Vagina (tissue), 2 donors: ENCODE measurements around the gene RAB6A. TPM values are rescaled to one million over a fixed set of nuclear protein-coding genes. Genes with fewer than 3 reads are reported as not detected.
A peak's percentile ranks its signal among the peaks of the same experiment; 100 is the strongest.

Experiments used
- DNase-seq, 2 donors: peaks; one replicate each; pipeline ENCODE4 v3.0.0-alpha.2; 2017; ENCODE audit errors: extremely low spot score in 2 of 2
- H3K27ac ChIP-seq: fragments of 200-600 bp; sonication (generic); one replicate; pipeline ENCODE4 v1.5.1; 2019
- H3K27me3 ChIP-seq: fragments of 200-600 bp; sonication (generic); one replicate; pipeline ENCODE4 v1.5.1; 2019
- H3K36me3 ChIP-seq, 2 donors: fragments of 200-600 bp; sonication (generic); one replicate each; pipeline ENCODE4 v1.5.1; 2017 to 2019
- H3K4me1 ChIP-seq: fragments of 200-600 bp; sonication (generic); one replicate; pipeline ENCODE4 v1.5.1; 2019
- H3K4me3 ChIP-seq, 2 donors: fragments of 200-600 bp; sonication (generic); 1 replicate in 1 of 2; 2 replicates in 1 of 2; pipeline ENCODE4 v1.5.1; 2016 to 2019
- H3K9me3 ChIP-seq: fragments of 200-600 bp; sonication (generic); one replicate; pipeline ENCODE4 v1.5.1; 2019
- POLR2A ChIP-seq, 2 donors: fragments of 450-650 bp; IDR thresholded peaks; one replicate each; pipeline ENCODE4 v1.6.1; 2017; ENCODE audit warnings: antibody characterized with exemption in 2 of 2, mild to moderate bottlenecking in 2 of 2, moderate library complexity in 2 of 2
- POLR2AphosphoS5 ChIP-seq, 2 donors: sonication (generic); formaldehyde crosslinking; IDR thresholded peaks; one replicate each; pipeline ENCODE4 v1.9.0; 2017; ENCODE audit warnings: antibody characterized with exemption in 2 of 2, mild to moderate bottlenecking in 2 of 2, low read depth in 1 of 2; ENCODE audit not compliant: insufficient read depth in 1 of 2
- intact Hi-C: fragments of 100-400 bp; cut with DNase I; formaldehyde crosslinking; loops from one replicate; pipeline ENCODE4 v1.15.1; 2023
- total RNA-seq: library from RNA; depleted of rRNA; stranded (reverse); fragments of >200 nt; gene quantifications from one replicate; pipeline ENCODE4 v1.2.3, GENCODE V29; 2016
- TF ChIP-seq, protein P1 (sequence below), 3 experiments: fragments of 450-650 bp in 2 of 3; fragments of 200-600 bp in 1 of 3; sonication (generic) in 1 of 3; IDR thresholded peaks; one replicate each; pipeline ENCODE4 v1.5.1; 2017 to 2019; ENCODE audit warnings: antibody characterized with exemption in 3 of 3, mild to moderate bottlenecking in 2 of 3, moderate library complexity in 2 of 3

RAB6A gene
- total RNA-seq, 1 donor from 2014 or later = 148 TPM

DNA sequence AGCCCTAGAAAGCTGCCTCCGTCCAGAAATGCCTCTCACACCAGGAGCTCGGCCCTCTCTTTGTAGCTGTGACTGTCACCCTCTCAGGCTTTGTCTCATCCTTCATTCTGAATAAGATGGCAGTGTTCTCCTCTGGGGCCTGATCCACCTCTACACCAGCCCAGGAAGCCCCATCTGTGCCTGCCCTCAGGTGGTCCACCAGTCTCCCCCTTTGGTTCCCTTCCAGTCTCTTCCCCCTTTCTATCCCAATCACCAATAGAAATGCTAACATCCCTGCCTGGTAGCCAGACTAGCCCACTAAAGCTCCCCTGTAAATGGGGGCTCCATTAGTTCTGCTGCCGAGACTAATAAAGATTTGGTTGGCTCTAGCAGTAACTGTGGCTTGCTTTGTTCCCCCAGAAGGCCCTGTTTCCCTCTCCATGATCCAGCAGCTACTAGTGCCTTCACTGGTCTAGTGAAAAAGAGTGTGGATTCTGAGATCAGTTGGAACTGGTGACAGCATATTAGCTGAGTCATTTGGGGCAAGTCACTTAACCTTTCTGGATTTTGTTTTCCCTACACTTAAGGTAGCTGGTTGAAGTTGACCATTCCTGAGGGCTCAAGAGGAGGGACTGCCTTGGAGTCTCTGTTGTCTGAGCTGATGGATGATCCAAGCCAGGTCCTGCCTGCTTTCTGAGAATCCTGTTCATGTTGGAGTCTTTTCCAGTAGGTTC lies 98.3 kb downstream of the RAB6A start:
- Histone ChIP-seq H3K27ac (no peak overlapping the region), H3K9me3 (no peaks in the 10 kb centered on the region), H3K4me1 (peaks cover 11% of the 10 kb centered on the region), H3K36me3 (no peaks in the 10 kb centered on the region), H3K4me3 (no peak overlapping the region), H3K27me3 (no peaks in the 10 kb centered on the region)
- DNase-seq = no peak
- intact Hi-C loops = loop anchor here (5.0 kb wide), 1 partner anchor 255 kb away; no protein-coding TSS in a partner anchor
- TF ChIP-seq, protein P1, sequence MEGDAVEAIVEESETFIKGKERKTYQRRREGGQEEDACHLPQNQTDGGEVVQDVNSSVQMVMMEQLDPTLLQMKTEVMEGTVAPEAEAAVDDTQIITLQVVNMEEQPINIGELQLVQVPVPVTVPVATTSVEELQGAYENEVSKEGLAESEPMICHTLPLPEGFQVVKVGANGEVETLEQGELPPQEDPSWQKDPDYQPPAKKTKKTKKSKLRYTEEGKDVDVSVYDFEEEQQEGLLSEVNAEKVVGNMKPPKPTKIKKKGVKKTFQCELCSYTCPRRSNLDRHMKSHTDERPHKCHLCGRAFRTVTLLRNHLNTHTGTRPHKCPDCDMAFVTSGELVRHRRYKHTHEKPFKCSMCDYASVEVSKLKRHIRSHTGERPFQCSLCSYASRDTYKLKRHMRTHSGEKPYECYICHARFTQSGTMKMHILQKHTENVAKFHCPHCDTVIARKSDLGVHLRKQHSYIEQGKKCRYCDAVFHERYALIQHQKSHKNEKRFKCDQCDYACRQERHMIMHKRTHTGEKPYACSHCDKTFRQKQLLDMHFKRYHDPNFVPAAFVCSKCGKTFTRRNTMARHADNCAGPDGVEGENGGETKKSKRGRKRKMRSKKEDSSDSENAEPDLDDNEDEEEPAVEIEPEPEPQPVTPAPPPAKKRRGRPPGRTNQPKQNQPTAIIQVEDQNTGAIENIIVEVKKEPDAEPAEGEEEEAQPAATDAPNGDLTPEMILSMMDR (IDR thresholded peaks at IDR 0.05) = no peak
- TF ChIP-seq POLR2AphosphoS5 (IDR thresholded peaks at IDR 0.05; ENCODE audit: insufficient read depth in 1 of 2, low read depth in 1 of 2) = no peak
- no peak for TF ChIP-seq POLR2A (IDR thresholded peaks at IDR 0.05)

DNA sequence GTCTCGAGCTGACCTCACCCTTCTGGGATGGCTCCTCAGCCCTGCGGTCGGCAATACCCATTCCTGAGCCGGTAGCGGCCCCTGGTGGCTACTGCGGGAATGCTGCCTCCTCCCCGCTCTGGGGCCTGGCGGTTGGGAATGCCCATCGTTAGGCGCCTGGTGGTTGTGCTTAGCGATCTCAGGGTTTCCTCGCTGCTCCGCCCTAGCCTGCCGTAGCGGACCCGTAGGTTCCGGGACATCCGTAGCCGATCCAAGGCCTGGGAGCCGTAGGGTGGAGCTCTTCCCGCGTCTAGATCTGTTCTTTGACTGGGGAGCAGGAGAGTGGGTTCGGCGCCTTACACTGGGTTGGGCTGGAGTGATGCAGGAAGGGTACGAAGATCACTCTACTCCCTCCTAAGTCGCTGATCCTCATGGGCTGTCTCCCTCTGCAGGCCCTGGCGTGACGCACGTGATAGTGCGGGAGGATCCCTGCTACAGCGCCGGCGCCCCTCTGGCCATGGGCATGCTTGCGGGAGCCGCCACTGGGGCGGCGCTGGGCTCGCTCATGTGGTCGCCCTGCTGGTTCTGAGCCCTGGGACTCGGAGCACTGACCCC lies 99.7 kb downstream of the RAB6A start:
- no peaks in the 10 kb centered on the region for H3K9me3 ChIP-seq
- no peaks in the 10 kb centered on the region for H3K36me3 ChIP-seq
- H3K27ac ChIP-seq = peak overlapping the region; percentile 57
- no peak for DNase-seq
- intact Hi-C loops = loop anchor here (2.0 to 5.0 kb wide), 2 partner anchors 34 to 254 kb away; no protein-coding TSS in a partner anchor
- peak overlapping the region; percentile 27 to 41 for H3K4me3 ChIP-seq
- TF ChIP-seq POLR2A (IDR thresholded peaks at IDR 0.05) = no peak
- TF ChIP-seq POLR2AphosphoS5 (IDR thresholded peaks at IDR 0.05; ENCODE audit: insufficient read depth in 1 of 2, low read depth in 1 of 2) = peak in 1 of 2 donors; percentile 49
- TF ChIP-seq, protein P1 (IDR thresholded peaks at IDR 0.05) = peak; percentile 91 to 98 (median 93)
- no peaks in the 10 kb centered on the region for H3K27me3 ChIP-seq
- H3K4me1 ChIP-seq = peaks cover 11% of the 10 kb centered on the region

DNA sequence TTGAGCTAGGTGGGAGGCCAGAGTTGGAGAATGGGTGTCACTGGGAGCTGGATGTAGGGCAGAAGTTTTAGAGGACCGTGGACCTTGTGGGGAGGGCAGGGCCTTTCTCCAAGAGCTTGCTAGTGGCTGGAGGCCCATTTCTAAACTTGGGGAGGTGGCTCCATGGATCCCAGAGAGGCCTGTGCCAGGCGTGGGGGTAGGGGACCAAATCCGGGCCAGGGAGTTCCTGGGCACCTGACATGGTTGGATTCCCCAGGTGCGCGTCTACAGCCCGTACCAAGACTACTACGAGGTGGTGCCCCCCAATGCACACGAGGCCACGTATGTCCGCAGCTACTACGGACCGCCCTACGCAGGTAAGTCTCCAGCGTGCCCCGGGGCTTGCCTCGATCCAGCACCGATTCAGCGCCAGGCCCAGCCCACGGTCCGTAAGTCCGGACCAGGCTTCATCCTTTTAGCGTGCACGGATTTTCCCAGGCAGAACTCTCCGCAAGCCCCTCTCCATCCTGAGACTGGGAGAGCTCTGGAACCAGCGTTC lies 100.3 kb downstream of the RAB6A start:
- Histone ChIP-seq H3K4me3 (peak overlapping the region; percentile 27 to 40), H3K27ac (peak overlapping the region; percentile 57), H3K36me3 (no peaks in the 10 kb centered on the region), H3K27me3 (no peaks in the 10 kb centered on the region), H3K4me1 (peaks cover 11% of the 10 kb centered on the region), H3K9me3 (no peaks in the 10 kb centered on the region)
- intact Hi-C loops = loop anchor here (2.0 to 5.0 kb wide), 2 partner anchors 34 to 253 kb away; no protein-coding TSS in a partner anchor
- TF ChIP-seq POLR2AphosphoS5 (IDR thresholded peaks at IDR 0.05; ENCODE audit: insufficient read depth in 1 of 2, low read depth in 1 of 2) (no peak), POLR2A (IDR thresholded peaks at IDR 0.05) (no peak)
- TF ChIP-seq, protein P1 (IDR thresholded peaks at IDR 0.05) = no peak
- no peak for DNase-seq

DNA sequence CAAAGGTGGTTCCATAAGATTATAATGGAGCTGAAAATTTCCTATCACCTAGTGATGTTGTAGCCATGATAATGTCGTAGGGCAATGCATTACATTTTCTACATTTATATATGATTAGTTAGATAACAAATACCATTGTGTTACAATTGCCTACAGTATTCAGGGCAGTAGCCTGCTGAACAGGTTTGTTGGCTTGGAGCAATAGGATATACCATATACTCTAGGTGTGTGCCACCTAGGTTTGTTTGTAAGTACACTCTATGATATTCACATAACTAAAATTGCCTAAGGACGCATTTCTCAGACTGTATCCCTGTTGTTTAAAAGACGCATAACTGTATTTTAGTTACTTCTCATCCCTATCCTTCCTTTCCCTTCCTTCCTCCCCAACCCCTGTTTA lies 100.9 kb downstream of the RAB6A start:
- Histone ChIP-seq H3K36me3 (no peaks in the 10 kb centered on the region), H3K4me1 (peaks cover 11% of the 10 kb centered on the region), H3K9me3 (no peaks in the 10 kb centered on the region), H3K4me3 (no peak overlapping the region), H3K27me3 (no peaks in the 10 kb centered on the region), H3K27ac (no peak overlapping the region)
- TF ChIP-seq POLR2AphosphoS5 (IDR thresholded peaks at IDR 0.05; ENCODE audit: insufficient read depth in 1 of 2, low read depth in 1 of 2) (no peak), POLR2A (IDR thresholded peaks at IDR 0.05) (no peak)
- TF ChIP-seq, protein P1 (IDR thresholded peaks at IDR 0.05) = no peak
- no peak for DNase-seq
- intact Hi-C loops = loop anchor here (2.0 to 10.0 kb wide), 3 partner anchors 33 to 305 kb away; no protein-coding TSS in a partner anchor
